Psoas muscle (tissue), 8 donors: ENCODE data around the gene FTO. TPM values are rescaled to one million over a fixed set of nuclear protein-coding genes. Genes with fewer than 3 reads are reported as not detected.

ENCODE experiments used
- ATAC-seq, 4 donors: fragments of 200-7000 bp; cut with Tn5 transposase; one replicate each; pipeline ENCODE4 v1.9.1; 2020; ENCODE audit warnings: moderate library complexity in 3 of 4, mild to moderate bottlenecking in 2 of 4
- DNase-seq, 2 donors: peaks; one replicate each; pipeline ENCODE4 v3.0.0-alpha.2; 2020
- H3K27ac ChIP-seq: fragments of 200-600 bp; one replicate; pipeline ENCODE4 v1.8.0; 2022
- H3K27me3 ChIP-seq, 3 donors: fragments of 200-600 bp in 1 of 3; one replicate each; pipeline versions ENCODE4 v1.6.1 to v1.8.0; 2013 to 2022; ENCODE audit warnings: low read length in 2 of 3, mild to moderate bottlenecking in 2 of 3, moderate library complexity in 1 of 3; ENCODE audit not compliant: insufficient read depth in 3 of 3
- H3K36me3 ChIP-seq, 2 donors: fragments of 200-600 bp in 1 of 2; one replicate each; pipeline versions ENCODE4 v1.6.1 to v1.8.0; 2013 to 2022; ENCODE audit warnings: low read depth in 1 of 2, mild to moderate bottlenecking in 1 of 2, moderate library complexity in 1 of 2; ENCODE audit not compliant: insufficient read depth in 1 of 2
- H3K4me1 ChIP-seq: fragments of 200-600 bp; one replicate; pipeline ENCODE4 v1.8.0; 2022
- H3K4me3 ChIP-seq: fragments of 200-600 bp; one replicate; pipeline ENCODE4 v1.8.0; 2022; ENCODE audit warnings: mild to moderate bottlenecking
- H3K9me3 ChIP-seq: fragments of 200-600 bp; one replicate; pipeline ENCODE4 v1.8.0; 2022
- CTCF ChIP-seq: fragments of 200-600 bp; IDR thresholded peaks from one replicate; pipeline ENCODE4 v1.8.0; 2022; ENCODE audit warnings: antibody characterized with exemption
- WGBS, 3 donors: extraction: QIAGEN DNeasy Blood & Tissue Kit; methylation state at CpG; one replicate each; pipeline versions ENCODE4 v1.1.6 to v1.1.7; 2013; 5-methylcytosine and 5-hydroxymethylcytosine counted together
- intact Hi-C, 2 donors: fragments of 100-400 bp; cut with DNase I; formaldehyde crosslinking; loops; one replicate each; pipeline versions ENCODE4 v1.11.0 to v1.14.2; 2022
- polyA plus RNA-seq, 3 donors: library from polyadenylated mRNA; stranded (reverse); fragments of 200-250 nt; gene quantifications; one replicate each; pipeline ENCODE4 v1.2.3, GENCODE V29; 2013
- total RNA-seq, 4 donors: library from RNA; stranded (reverse); fragmentation: NEBNext Ultra II Directional in 2 of 4; extraction: Animal tissue kit (Norgen Biotek cat#: 25700) in 2 of 4; gene quantifications; one replicate each; pipeline versions ENCODE4 v1.2.1 to v1.2.4, GENCODE V29; 2021 to 2023
- donor health status: healthy with polysubstance abuse.
- donor health status: DM: no; HTN: no; CAD: no; lungs with moderate emphysema.
- donor health status: Bipolar disorder and iron deficiency.
- donor health status: healthy.
- donor health status: DM: yes; HTN: yes; CAD: no.
- donor health status: DM: no; HTN: no; CAD: no.
- donor health status: DM: no; HTN: no; CAD: no.
- donor health status: DM: yes; HTN: yes; CAD: no.

Gene FTO
- total and polyA plus RNA-seq, 7 donors = 14.2 to 67.6 (median 47.4) TPM

- Histone ChIP-seq H3K27ac (no peak overlapping the region), H3K36me3 (peaks cover 0 to 2% of the 10 kb centered on the region in 2 donors), H3K27me3 (no peaks in the 10 kb centered on the region), H3K4me1 (peaks cover 12% of the 10 kb centered on the region), H3K4me3 (no peak overlapping the region), H3K9me3 (no peaks in the 10 kb centered on the region)
- DNase-seq (no peak), ATAC-seq (peak in 1 of 4 donors; percentile 37)
- no peak for TF ChIP-seq CTCF
- WGBS, 3 donors = 51 to 70% (median 60%) methylated on average over 5 of the region's 5 CpGs
- intact Hi-C loops = no loop called here
Measured at GRCh38 chr16:53915452-53916160, 211.7 kb downstream of the FTO start.

GRCh38 chr16:53920988-53921387 is 217.0 kb downstream of the FTO start:
- H3K27me3 ChIP-seq = no peaks in the 10 kb centered on the region
- H3K4me1 ChIP-seq = peaks cover 2% of the 10 kb centered on the region
- no peak for ATAC-seq
- DNase-seq = no peak
- H3K36me3 ChIP-seq = peaks cover 0 to 2% of the 10 kb centered on the region in 2 donors
- intact Hi-C loops = no loop called here
- no peaks in the 10 kb centered on the region for H3K9me3 ChIP-seq
- TF ChIP-seq CTCF = no peak
- 88 to 91% (median 90%) methylated on average over 3 of the region's 3 CpGs for WGBS, 3 donors
- H3K27ac ChIP-seq = no peak overlapping the region
- H3K4me3 ChIP-seq = no peak overlapping the region

- no peaks in the 10 kb centered on the region for H3K36me3 ChIP-seq
- TF ChIP-seq CTCF = no peak
- H3K4me1 ChIP-seq = no peaks in the 10 kb centered on the region
- ATAC-seq (no peak), DNase-seq (no peak)
- H3K27me3 ChIP-seq = no peaks in the 10 kb centered on the region
- no peak overlapping the region for H3K4me3 ChIP-seq
- H3K9me3 ChIP-seq = no peaks in the 10 kb centered on the region
- no peak overlapping the region for H3K27ac ChIP-seq
- WGBS, 3 donors = 92 to 96% (median 95%) methylated on average over 6 of the region's 6 CpGs
- intact Hi-C loops = no loop called here
Measured at GRCh38 chr16:53922067-53922806, 218.3 kb downstream of the FTO start.

- no peak for TF ChIP-seq CTCF
- H3K27ac ChIP-seq = no peak overlapping the region
- DNase-seq (no peak), ATAC-seq (no peak)
- WGBS, 3 donors = 65 to 69% (median 67%) methylated on average over 9 of the region's 9 CpGs
- no peaks in the 10 kb centered on the region for H3K27me3 ChIP-seq
- no peaks in the 10 kb centered on the region for H3K9me3 ChIP-seq
- no peaks in the 10 kb centered on the region for H3K4me1 ChIP-seq
- H3K36me3 ChIP-seq = no peaks in the 10 kb centered on the region
- intact Hi-C loops = no loop called here
- H3K4me3 ChIP-seq = no peak overlapping the region
Measured at GRCh38 chr16:53922807-53923571, 219.0 kb downstream of the FTO start.
